Smooth muscle cell of the brain vasculature (primary cell): ENCODE measurements around the gene FOXR1.
"Not testable (repeated sequence)": the region's sequence is repeated elsewhere in the genome, so short reads cannot be mapped to it uniquely, and the experiment has no call there.

Source experiments
- DNase-seq: peaks from one replicate; pipeline ENCODE4 v3.0.0-alpha.2; 2012; ENCODE audit warnings: low read depth, low spot score

The FOXR1 gene

DNA sequence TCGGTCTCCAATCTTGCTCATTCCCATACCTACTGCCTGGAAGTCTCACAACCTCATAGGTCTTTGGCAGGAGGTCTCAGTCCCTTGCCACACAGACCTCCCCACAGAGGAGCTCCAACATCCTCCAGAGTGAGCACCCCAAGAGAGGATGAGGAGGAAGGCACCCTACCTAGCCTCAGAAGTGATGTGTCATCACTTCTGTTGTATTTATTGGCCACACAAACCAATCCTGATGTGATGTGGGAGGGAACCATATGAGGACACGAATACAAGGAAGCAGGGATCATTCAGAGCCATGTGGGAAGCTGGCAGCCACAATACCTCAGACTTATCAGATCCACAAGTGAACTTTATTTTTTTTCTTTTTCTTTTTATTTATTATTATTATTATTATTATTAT is 24.5 kb upstream of the FOXR1 start:
- DNase-seq, result no peak

DNA sequence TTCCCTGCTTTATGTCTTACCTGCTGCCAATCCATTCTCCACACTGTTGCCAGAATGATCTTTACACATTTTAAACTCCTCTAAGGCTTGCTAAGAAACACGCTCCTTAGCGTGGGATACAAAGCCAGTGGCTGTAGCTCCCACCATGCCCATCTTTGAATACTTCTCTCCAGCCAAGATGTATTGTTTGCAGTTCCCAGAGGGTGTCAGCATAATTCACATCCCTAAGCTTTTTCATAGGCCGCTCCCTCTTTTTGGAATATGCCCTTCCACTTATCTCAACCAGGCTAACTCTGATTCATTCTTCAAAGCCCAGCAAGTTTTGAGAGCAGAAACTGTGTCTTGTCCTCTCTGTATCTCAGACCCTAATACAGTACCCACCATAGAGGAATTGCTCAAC is 23.6 kb upstream of the FOXR1 start:
- no peak for DNase-seq

DNA sequence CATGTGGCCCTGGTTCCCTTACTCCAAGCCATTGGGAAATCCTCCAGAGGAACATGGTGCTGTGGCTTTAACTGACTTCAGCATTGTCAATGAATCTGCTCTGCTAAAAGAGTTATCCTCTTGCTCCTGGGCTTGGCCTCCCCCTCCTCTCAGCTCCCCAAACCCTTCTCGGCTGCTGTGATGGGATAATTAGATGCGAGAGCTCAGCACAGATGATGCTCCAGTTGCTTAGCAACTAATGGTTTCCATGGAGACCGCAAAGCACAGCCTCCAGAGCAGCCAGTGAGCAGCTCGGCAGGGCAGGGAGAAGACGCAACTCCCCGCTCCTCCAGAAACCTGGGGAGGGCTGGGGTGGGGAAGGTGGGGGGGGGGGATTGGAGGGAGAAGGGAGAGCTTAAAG is 18.3 kb upstream of the FOXR1 start:
- DNase-seq, result no peak

DNA sequence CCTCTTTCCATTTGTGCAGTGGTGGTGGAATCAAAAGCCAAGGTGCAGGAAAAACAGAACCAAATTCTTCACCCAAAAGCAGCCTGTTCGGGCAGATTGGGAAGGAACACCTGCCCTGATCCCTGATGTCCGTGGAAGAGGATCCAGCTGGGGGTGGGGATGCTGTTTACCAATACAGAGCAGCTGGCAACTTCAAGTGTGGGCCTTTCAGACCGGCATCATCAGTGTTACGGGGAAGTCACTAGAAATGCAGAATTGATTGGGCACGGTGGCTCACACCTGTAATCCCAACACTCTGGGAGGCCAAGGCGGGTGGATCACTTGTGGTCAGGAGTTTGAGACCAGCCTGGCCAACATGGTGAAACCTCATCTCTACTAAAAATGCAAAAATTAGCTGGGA is 17.6 kb upstream of the FOXR1 start:
- DNase-seq, result not testable (repeated sequence)

DNA sequence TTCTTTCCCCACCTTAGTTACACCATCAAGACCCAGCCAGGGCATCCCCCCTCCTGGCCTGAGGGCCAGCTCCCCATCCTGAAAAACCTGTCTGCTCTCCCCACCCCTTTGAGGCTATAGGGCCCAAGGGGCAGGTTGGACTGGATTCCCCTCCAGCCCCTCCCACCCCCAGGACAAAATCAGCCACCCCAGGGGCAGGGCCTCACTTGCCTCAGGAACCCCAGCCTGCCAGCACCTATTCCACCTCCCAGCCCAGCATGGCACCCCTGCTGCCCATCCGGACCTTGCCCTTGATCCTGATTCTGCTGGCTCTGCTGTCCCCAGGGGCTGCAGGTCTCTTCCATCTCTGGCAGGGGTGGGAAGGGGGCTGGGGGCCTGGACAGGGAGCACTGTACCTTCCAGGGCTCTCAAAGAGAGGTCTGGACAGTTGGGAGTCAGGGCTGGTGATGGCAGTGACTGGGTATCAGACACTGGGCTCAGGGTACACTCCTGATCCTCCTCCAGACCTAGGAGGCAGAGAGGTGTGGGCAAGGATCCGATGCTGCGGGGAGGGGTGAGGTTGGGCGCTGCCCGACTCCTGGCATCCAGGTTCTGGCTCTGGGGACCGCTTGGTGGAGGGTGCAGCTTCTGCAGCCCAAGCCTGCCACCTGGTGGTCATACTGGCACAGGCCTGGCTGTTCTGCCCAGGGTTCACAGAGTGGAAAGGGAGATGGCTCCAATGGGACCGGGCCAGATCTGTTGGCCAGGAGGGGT is 15.3 kb upstream of the FOXR1 start, which contains the start of gene UPK2:
TSS of gene UPK2 (plus strand) at position 205 of the 753 bp plus-strand sequence. CDS start at position 258, 53 bp downstream.
- DNase-seq, result peak; percentile 43

DNA sequence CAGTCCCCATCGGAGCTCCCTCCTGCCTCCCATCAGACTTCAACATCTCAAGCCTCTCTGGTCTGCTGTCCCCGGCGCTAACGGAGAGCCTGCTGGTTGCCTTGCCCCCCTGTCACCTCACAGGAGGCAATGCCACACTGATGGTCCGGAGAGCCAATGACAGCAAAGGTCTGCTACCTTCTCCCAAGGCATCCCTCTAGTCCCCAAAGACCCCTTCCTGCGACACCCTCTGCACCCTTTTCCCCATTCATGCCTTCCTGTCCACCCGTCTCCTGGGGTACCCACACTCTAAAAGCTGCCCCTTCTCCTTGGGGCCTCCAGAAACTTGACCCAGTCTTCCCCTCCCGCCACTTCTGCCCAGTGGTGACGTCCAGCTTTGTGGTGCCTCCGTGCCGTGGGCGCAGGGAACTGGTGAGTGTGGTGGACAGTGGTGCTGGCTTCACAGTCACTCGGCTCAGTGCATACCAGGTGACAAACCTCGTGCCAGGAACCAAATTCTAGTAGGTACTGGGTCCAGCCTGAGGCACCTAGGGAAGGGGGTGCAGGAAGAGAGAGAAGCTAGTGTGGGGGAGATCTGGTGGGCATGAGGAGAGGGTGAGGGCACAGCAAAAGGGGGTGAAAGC is 14.6 kb upstream of the FOXR1 start:
- no peak for DNase-seq

DNA sequence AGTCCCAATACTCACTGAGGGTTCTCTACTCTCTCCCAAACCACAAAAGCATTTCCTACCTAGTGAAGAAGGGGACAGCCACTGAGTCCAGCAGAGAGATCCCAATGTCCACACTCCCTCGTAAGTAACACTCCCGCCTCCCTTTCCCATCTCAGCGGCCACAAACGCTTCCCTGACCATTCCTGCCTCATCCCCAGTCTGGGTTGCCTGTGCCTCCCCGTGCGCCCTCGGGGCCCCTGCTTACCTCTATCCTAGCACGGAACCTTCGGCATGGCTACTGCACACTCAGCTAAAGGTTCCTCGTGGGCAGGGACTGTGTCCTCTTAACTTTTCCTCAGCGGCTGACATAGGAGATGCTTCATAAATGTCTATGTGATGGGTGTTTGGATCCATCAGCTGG is 14.0 kb upstream of the FOXR1 start:
- no peak for DNase-seq

DNA sequence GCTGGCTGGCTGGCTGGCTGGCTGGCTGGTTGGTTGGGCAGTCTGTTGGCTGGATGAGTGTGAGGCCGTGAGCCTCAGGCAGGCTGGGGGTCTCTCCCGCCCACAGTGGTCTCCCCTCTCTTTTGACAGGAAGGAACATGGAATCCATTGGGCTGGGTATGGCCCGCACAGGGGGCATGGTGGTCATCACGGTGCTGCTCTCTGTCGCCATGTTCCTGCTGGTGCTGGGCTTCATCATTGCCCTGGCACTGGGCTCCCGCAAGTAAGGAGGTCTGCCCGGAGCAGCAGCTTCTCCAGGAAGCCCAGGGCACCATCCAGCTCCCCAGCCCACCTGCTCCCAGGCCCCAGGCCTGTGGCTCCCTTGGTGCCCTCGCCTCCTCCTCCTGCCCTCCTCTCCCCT is 13.6 kb upstream of the FOXR1 start:
- no peak for DNase-seq

DNA sequence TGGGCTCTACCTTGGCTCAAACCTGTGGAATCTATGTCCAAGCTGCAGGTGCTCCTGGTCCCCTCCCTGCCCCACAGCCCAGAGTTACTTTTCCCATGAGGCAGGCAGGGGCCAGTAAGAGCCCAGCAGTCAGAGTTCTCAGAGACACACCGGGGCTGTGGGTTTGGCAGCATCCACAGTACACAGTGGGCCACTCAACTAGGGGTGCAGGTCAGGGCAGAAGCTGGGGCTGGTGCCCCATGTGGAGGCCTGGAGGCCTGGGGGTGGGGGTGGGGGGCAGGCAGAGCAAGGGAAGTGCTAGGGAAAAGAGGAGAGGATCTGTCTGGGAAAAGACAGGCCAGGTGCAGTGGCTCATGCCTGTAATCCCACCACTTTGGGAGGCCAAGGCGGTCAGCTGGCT is 13.0 kb upstream of the FOXR1 start:
- DNase-seq, result no peak

DNA sequence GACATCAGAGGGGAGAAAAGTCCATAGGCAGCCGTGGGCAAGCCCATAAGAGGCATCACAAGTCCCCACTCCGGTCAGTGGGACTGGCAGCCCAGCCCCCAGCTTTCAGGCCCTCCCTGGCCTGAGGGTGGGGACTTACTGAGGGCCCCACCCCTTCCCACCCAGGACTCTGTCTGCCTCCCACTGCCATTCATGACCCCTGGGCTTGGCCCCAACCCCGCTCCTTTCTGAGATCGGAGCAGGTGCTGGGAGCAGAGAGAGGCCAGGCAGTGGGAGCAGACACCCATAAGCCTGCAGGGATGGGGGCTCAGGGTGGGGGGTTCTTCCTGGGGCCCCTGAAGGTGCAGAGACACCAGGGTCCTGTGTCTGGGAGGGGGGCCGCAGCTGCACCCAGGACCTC is 10.4 kb upstream of the FOXR1 start:
- no peak for DNase-seq

DNA sequence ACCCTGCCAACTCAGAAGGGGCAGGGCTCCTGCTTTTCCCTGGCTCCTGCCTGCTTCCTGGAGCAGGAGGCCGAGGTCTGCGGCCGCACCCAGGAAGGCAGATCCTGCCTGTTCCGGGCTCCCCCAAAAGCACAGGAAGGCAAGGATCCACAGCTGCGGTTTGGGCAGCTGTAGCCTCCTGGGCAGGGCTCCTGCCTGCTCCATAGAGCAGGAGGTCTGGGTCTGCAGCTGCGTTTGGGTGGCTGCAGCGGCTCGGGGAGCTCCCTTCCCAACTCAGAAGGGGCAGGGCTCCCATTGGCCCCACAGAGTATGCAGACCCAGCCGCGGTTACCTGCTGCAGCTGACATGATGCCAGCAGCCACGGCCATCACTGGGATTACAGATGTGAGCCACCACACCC is 10.0 kb upstream of the FOXR1 start:
- no peak for DNase-seq

DNA sequence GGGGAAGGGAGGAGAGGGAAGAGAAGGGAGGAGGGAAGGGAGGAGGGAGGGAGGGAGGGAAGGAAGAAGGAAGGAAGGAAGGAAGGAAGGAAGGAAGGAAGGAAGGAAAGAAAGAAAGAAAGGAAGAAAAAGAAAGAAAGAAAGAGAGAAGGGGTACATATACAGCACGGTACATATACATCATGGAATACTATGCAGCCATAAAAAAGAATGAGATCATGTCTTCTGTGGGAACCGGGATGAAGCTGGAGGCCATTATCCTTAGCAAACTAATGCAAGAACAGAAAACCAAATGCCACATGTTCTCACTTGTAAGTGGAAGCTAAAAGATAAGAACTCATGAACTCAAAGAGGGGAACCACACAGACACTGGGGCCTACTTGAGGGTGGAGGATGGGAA is 2.1 kb upstream of the FOXR1 start:
- DNase-seq, result not testable (repeated sequence)

DNA sequence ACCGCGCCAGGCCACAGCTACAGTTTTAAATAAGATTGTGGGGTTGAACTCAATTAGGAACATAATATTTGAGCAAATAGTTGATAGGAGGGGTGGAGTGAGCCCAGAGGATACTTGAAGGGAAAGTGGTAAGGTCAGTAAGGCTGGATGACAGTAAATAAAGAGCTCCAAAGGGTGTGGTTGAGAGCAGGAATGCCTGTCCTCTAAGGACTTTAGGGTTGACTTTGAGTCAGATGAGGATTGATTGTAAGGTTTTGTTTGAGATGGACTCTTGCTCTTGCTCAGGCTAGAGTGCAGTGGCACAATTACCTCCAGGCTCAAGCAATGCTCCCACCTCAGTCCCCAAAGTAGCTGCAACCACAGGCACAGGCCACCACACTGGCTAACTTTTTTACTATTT is 2.4 kb downstream of the FOXR1 start:
- no peak for DNase-seq

DNA sequence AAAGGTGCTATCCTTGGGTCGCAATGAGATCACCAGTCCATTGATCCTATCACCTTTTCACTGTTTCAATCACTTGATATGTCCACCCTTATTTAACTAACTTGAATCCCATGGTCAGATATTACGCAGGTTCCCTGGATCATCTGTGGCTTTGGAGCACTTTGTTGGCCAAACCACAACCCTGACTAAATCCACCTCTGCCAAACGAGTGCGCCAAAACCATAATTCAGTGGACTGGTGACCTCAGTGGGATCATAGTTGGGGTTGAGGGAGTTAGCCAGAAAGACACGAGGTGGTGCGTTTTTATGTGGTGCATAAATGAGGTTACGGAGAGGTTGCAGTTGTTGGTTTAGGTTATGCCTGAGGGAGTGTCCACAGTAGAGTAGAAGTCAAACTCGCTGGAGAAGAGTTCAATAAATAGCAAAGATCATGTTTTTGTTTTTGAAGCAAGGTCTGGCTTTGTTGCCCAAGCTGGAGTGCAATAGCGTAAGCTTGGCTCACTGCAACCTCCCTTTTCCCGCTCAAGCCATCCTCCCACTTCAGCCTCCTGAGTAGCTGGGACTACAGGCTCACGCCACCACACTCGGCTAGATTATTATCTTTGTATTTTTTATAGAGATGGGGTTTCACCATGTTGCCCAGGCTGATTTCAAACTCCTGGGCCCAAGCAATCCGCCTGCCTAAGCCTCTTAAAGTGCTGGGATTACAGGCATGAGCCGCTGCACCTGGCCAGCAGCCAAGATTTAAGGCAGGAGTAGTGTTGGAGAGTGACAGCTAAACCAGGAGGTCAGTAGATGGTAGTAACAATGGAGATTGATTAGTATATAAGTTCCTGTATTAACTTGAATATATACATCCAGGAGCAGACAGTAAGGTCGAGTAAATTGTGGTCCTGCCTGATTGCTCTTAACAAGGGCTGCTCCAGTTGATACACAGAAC is 4.5 kb downstream of the FOXR1 start:
- no peak for DNase-seq

DNA sequence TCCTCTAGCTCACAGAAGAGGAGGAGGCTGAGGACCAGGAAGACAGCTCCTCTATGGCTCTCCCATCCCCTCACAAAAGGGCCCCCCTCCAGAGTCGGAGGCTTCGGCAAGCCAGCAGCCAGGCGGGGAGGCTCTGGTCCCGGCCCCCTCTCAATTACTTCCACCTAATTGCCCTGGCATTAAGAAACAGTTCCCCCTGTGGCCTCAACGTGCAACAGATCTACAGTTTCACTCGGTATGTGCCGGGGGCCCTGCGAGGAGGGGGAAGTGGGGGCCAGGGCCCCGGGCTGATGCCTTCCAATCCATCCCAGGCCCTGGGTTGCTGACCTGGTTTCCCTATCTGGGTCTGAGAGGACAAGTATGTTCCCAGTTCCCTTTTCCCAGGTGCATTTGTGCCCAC is 7.9 kb downstream of the FOXR1 start:
- no peak for DNase-seq

DNA sequence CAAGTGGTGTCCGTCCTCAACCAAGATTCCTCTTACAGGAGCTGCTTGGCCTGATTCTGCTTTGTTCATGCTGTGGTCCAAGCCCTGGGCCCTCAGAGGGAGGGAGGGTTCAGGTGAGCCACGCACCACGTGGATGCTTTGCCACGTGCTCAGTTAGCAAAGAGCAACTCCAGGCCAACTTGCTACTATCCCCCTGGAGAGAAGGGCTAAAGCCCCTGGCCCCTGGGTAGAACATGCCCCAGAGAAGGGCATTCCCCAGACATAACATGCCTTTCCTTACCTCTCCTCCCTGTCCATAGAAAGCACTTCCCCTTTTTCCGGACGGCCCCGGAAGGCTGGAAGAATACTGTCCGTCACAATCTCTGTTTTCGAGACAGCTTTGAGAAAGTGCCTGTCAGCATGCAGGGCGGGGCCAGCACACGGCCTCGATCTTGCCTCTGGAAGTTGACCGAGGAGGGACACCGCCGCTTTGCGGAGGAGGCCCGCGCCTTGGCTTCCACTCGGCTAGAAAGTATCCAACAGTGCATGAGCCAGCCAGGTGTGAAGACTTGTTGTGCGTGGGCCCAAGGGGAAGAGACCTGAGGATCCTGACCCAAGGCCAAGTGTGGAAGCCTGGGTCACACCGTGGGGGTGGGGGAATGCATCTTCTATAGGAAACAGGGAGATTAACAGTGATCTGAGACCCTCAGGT is 8.8 kb downstream of the FOXR1 start:
- no peak for DNase-seq

DNA sequence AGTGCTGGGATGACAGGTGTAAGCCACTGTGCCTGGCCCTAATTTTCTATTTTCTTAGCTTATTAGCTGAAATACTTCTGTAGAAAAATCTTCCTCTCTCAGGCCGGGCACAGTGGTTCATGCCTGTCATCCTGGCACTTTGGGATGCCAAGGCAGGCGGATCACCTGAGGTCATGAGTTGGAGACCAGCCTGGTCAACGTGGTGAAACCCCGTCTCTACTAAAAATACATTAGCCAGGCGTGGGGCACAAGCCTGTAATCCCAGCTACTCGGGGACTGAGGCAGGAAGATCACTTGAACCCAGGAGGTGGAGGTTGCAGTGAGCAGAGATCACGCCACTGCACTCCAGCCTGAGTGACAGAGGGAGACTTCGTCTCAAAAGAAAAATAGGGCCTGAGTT is 12.8 kb downstream of the FOXR1 start:
- not testable (repeated sequence) for DNase-seq

DNA sequence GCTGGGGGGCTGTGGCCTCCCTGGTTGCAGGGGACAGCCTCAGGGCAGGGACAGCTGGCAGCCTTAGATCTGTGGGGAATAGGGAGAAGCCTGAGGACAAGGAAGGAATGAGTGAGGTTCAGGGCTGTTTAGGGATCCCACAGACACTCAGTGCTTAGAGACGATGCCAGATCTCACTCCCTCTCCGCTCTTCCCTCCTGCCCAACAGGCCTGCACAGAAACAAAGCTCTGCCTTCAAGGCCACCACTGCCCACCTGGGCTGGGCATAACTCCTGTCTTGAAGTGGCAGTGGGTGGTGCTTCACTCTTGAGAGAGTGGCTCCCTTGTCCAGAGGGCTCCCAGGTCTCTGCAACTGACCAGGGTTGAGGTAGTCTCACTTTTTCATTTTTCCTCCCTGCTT is 13.3 kb downstream of the FOXR1 start:
- DNase-seq, result no peak

DNA sequence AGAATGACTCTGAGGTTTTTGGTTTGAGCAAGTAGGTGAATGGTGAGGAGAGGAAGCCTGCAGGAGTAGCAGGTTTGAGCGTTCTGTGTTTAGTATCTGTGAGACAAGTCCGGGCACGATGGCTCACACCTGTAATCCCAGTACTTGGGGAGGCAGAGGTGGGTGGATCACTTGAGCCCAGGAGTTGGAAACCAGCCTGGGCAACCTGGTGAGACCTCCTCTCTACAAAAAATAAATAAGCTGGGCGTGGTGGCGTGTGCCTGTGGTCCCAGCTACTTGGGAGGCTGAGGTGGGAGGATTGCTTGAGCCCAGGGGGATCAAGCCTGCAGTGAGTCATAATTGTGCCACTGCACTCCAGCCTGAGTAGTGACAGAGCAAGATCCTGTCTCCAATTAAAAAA is 16.7 kb downstream of the FOXR1 start:
- no peak for DNase-seq

DNA sequence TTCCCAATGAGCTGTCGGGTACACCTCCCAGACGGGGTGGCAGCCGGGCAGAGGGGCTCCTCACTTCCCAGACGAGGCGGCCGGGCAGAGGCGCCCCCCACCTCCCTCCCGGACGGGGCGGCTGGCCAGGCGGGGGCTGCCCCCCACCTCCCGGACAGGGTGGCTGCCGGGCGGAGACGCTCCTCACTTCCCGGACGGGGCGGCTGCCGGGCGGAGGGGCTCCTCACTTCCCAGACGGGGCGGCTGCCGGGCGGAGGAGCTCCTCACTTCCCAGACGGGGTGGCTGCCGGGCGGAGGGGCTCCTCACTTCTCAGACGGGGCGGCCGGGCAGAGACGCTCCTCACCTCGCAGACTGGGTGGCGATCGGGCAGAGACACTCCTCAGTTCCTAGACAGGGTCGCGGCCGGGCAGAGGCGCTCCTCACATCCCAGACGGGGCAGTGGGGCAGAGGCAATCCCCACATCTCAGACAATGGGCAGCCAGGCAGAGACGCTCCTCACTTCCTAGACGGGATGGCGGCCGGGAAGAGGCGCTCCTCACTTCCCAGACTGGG is 20.0 kb downstream of the FOXR1 start:
- not testable (repeated sequence) for DNase-seq

DNA sequence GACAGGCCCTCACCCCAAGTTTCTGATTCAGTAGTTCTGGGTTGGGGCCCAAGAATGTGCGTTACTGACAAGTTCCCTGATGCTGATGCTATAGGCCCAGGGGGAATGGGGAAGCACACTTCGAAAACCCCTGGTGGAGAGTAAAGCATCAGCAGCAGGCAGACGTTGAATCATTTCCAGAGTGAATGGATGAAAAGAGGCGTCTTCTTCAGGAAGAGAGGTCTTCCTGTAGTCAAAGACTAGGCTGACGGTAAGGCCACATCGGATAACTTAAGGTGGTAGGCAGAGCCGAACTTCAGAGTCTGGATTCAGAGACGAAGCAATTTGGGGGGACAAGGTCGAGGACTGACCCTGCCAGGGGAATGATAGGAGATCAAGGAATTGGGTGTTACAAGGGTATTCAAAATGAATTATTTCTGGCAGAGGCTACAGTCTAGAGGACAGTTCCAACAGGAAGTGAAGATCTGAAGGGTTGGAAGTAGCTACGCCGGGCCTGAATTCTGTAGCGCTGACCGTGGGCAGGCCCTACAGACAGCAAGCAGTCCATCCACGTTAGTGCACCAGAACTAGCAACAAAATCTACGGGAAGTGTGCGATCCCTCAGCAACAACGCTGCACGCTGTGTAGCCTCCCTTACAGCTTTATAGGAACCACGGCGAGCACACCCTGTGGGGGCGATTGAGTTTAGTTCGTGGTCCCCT is 25.5 kb downstream of the FOXR1 start:
- no peak for DNase-seq
